ENCODE data around the gene OBP2B.

GRCh38 chr9:133180953-133181352 is 28.1 kb downstream of the OBP2B start:
- no peak for TF ChIP-seq CTCF (IDR thresholded peaks at IDR 0.05)
- no peak for TF ChIP-seq POLR2AphosphoS5 (IDR thresholded peaks at IDR 0.05)

Data from suprapubic skin (tissue), 3 donors.